HG03575 (cell line): ENCODE measurements around the gene WNT2.

ENCODE experiments used
- ATAC-seq: cut with Tn5 transposase; IDR thresholded peaks from one replicate; pipeline ENCODE4 v1.9.1; 2021; ENCODE audit not compliant: unreplicated experiment, insufficient number of reproducible peaks, low FRiP score; ENCODE audit errors: extremely low read depth

WNT2 gene

GRCh38 chr7:117322741-117323304, at the start of gene WNT2:
Gene WNT2 (minus strand): TSS chr7:117323058. CDS start chr7:117322989, 69 bp downstream.
- ATAC-seq, result no peak

GRCh38 chr7:117372073-117372472, 49.2 kb upstream of the WNT2 start:
- ATAC-seq, result no peak

GRCh38 chr7:117364339-117365080, 41.7 kb upstream of the WNT2 start:
- ATAC-seq, result no peak

- ATAC-seq, result no peak
Measured at GRCh38 chr7:117362294-117362888, 39.5 kb upstream of the WNT2 start.

- ATAC-seq, result no peak
Measured at GRCh38 chr7:117350027-117350426, 27.2 kb upstream of the WNT2 start.

- ATAC-seq, result no peak
Measured at GRCh38 chr7:117349570-117349969, 26.7 kb upstream of the WNT2 start.

- peak; percentile 80 for ATAC-seq
Measured at GRCh38 chr7:117347962-117348672, 25.3 kb upstream of the WNT2 start.

- ATAC-seq, result no peak
Measured at GRCh38 chr7:117347480-117347879, 24.6 kb upstream of the WNT2 start.

- ATAC-seq, result no peak
Measured at GRCh38 chr7:117346161-117346560, 23.3 kb upstream of the WNT2 start.

- no peak for ATAC-seq
Measured at GRCh38 chr7:117338020-117338419, 15.2 kb upstream of the WNT2 start.

- no peak for ATAC-seq
Measured at GRCh38 chr7:117333168-117333567, 10.3 kb upstream of the WNT2 start.

- ATAC-seq, result no peak
Measured at GRCh38 chr7:117332031-117332430, 9.2 kb upstream of the WNT2 start.

GRCh38 chr7:117325836-117326235, 3.0 kb upstream of the WNT2 start:
- ATAC-seq, result no peak

GRCh38 chr7:117324960-117325359, 2.1 kb upstream of the WNT2 start:
- no peak for ATAC-seq

- ATAC-seq, result no peak
Measured at GRCh38 chr7:117323851-117324711, 1.2 kb upstream of the WNT2 start.

- no peak for ATAC-seq
Measured at GRCh38 chr7:117323305-117323850, 520 bp upstream of the WNT2 start.

GRCh38 chr7:117320523-117320922, 2.3 kb downstream of the WNT2 start:
- ATAC-seq, result no peak

- ATAC-seq, result no peak
Measured at GRCh38 chr7:117319181-117319580, 3.7 kb downstream of the WNT2 start.

GRCh38 chr7:117313582-117313981, 9.3 kb downstream of the WNT2 start:
- ATAC-seq, result no peak
